ENCODE measurements around the gene SEMA6A.

DNA sequence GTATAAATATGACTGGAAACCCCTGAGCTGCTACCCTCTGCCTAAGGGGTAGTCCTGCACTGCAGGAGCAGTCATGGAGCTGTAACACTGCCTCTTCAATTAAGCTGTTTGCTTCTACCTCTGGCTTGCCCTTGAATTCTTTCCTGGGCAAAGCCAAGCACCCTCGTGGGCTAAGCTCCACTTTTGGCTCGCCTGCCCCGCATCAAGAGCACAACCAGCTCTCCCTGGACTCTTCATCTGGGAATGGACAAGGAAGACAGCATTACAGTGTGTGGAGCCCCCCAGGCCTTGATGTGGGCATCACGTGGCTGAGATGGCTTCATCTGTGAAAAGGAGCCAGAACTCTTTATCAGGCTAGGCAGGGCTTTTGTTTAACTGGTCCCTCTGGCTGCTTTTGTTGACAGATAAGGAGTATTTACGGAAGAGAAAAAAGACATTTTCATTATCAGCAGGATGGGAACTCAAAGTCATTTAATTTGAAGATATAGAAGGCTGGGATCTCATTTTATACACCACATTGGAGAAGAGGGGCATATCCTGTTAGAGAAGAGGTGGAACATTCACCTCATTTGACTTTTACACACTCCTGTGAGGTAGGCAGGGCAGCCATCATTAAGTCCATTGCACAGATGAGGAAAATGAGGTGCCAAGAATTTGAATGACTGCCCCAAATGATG, 137.8 kb downstream of the SEMA6A start:
- TF ChIP-seq, protein P1, sequence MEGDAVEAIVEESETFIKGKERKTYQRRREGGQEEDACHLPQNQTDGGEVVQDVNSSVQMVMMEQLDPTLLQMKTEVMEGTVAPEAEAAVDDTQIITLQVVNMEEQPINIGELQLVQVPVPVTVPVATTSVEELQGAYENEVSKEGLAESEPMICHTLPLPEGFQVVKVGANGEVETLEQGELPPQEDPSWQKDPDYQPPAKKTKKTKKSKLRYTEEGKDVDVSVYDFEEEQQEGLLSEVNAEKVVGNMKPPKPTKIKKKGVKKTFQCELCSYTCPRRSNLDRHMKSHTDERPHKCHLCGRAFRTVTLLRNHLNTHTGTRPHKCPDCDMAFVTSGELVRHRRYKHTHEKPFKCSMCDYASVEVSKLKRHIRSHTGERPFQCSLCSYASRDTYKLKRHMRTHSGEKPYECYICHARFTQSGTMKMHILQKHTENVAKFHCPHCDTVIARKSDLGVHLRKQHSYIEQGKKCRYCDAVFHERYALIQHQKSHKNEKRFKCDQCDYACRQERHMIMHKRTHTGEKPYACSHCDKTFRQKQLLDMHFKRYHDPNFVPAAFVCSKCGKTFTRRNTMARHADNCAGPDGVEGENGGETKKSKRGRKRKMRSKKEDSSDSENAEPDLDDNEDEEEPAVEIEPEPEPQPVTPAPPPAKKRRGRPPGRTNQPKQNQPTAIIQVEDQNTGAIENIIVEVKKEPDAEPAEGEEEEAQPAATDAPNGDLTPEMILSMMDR (IDR thresholded peaks at IDR 0.05; ENCODE audit: insufficient read depth, low read length), result no peak
- TF ChIP-seq, protein P2, sequence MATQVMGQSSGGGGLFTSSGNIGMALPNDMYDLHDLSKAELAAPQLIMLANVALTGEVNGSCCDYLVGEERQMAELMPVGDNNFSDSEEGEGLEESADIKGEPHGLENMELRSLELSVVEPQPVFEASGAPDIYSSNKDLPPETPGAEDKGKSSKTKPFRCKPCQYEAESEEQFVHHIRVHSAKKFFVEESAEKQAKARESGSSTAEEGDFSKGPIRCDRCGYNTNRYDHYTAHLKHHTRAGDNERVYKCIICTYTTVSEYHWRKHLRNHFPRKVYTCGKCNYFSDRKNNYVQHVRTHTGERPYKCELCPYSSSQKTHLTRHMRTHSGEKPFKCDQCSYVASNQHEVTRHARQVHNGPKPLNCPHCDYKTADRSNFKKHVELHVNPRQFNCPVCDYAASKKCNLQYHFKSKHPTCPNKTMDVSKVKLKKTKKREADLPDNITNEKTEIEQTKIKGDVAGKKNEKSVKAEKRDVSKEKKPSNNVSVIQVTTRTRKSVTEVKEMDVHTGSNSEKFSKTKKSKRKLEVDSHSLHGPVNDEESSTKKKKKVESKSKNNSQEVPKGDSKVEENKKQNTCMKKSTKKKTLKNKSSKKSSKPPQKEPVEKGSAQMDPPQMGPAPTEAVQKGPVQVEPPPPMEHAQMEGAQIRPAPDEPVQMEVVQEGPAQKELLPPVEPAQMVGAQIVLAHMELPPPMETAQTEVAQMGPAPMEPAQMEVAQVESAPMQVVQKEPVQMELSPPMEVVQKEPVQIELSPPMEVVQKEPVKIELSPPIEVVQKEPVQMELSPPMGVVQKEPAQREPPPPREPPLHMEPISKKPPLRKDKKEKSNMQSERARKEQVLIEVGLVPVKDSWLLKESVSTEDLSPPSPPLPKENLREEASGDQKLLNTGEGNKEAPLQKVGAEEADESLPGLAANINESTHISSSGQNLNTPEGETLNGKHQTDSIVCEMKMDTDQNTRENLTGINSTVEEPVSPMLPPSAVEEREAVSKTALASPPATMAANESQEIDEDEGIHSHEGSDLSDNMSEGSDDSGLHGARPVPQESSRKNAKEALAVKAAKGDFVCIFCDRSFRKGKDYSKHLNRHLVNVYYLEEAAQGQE (IDR thresholded peaks at IDR 0.05; ENCODE audit: insufficient replicate concordance, low read depth), result no peak
- TF ChIP-seq POLR2AphosphoS5 (IDR thresholded peaks at IDR 0.05; ENCODE audit: low read depth) (no peak), GABPA (IDR thresholded peaks at IDR 0.05; ENCODE audit: low read depth) (no peak), SPI1 (IDR thresholded peaks at IDR 0.05; ENCODE audit: borderline replicate concordance, low read depth) (no peak)
